HG03025 (cell line): ENCODE measurements around the gene DGCR8.
"Not testable (repeated sequence)": the region's sequence is repeated elsewhere in the genome, so short reads cannot be mapped to it uniquely, and the experiment has no call there.

Experiments used
- ATAC-seq: cut with Tn5 transposase; IDR thresholded peaks from one replicate; pipeline ENCODE4 v1.9.1; 2021; ENCODE audit warnings: mild to moderate bottlenecking, moderate library complexity; ENCODE audit not compliant: unreplicated experiment, low FRiP score

Gene DGCR8

DNA sequence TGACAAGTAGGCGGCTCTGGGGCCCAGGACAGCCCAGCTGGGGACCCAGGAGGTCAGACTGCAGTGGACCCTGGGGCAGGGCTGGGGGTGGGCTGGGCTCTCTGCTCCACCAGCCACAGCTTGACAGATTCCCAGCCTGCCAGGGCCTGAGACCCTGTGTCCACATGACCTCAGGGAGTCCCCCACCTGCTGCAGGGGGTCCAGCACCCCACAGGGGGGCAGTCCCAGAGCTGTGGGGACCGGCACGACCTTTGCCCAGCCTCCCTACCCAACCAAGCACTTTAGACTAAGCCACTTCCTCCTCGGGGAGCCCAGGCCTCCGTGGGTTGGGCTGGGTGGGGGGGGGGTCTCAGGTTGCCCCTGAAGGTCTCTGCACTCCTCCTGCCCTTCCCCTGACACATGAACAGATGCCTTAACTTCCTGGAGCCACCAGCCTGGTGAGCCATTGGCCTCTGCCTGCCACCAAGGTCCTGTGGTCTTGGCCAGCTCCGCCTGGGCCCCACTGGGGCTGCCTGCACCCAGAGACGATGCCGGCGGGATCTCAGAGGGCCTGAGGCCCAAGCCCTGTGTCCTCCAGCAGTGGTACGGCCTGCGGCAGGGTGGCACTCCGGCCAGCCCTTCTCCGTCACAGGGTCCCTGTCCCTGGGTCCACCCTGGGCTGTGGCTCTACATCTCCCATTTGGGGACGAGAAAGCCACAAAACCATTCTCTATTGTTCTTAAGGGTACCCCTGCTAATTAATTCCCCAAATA is 67.4 kb downstream of the DGCR8 start:
- no peak for ATAC-seq

DNA sequence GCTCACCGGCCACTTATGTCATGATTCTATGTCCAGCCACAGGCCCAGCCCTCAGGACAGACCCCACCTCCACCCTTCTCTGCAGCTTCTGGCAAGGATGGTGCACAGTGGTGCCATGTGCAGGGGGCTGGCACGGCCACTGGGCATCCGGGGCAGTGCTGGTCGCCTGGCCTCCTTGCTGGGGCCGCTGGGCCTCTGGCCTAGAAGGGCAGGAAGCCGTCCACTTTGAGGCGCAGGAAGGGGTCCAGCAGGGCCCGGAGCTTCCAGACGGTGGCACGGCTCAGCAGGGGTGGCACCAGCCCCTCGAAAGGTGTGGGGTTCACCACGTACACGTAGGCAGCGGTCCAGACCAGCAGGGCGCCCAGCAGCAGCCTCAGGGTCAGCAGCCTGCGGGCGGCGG is 68.4 kb downstream of the DGCR8 start:
- ATAC-seq = no peak

DNA sequence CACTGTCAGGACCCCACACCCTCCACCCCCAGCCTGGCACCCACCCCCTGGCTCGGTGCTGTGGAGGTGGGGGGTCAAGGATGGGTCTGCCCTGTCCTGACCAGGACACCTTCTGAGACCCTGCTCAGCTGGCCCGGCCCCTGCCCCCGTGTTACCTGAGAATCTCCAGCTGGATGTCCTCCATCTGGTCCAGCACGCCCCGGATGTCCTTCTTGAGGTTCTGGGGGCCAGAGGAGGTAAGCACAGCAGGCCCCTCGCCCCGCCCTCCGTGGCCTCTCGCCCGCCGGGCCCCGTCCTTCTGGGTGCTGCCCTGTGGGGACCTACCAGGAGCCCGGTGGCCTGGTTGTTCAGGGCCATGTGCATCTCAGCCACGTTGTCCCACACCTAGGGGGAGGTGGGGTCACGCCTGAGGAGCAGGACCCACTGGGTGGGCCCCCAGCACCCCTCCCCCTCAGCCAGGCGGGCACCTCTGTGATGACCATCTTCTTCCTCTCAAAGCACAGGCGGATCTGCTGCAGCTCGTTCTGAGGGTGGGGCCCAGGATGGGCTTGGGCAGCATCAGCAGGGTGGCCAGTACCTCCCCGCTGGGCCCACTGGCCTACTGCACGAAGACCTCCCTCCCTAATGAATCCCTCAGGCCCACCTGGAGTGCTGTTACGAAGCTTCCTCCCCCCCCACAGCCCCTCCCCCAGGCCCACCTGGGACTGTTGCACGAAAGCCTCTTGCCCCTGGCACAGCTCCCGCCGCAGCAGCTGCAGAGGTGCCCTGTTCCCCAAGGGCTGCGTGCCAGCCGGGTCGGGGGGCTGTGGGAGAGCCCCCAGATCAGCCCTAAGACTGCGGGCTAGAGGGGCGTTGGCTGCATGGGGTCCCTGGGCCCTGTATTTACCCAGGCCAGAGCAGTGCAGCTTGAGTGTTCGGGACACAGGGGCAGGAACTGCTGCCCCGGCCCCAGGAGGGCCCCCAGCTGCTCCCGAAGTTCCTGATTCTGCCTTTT is 69.5 kb downstream of the DGCR8 start:
- no peak for ATAC-seq

DNA sequence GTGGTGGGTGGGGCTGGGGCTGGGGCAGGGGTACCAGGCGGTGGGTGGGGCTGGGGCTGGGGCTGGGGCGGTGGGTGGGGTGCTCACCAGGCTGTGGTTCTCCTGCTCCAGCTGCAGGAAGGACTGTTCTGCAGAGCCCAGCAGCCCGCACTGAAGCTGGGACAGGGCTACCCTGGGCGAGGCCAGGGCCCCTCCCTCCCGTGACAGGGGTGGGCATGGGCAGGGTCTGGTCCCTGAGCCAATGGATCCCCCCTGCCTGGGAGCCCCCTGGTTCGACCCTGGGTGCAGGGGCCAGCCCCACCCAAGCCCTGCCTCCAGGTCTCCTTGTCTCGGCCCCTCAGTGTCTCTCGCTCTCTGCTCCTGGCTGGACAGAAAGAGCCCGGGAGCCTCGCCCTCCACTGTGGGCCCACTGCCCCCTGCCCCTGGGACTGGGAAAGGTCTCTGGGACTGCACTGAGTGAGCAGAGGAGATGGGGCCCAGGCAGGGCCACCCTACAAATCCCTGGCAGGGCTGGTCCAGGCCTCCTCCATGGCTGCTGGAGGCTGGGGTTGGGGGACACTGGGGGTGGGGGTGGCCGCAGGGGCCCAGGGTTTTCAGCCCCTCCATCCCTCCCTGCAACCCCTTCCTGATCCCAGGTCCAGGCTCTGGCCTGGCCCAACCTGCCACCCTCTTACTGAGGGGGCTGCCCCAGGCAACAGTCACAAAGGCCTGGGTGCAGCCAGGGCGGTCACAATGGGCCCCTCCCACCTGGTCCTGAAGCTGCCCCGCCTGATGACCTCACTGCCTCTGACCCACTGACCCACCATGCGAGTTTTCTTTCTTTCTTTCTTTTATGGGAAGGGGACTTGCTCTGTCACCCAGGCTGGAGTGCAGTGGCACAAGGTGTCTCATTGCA is 70.6 kb downstream of the DGCR8 start, which contains the start of gene CCDC188:
Gene CCDC188 (minus strand): TSS at position 675 of the 895 bp plus-strand sequence. CDS start 69 bp downstream, at position 606.
- no peak for ATAC-seq

DNA sequence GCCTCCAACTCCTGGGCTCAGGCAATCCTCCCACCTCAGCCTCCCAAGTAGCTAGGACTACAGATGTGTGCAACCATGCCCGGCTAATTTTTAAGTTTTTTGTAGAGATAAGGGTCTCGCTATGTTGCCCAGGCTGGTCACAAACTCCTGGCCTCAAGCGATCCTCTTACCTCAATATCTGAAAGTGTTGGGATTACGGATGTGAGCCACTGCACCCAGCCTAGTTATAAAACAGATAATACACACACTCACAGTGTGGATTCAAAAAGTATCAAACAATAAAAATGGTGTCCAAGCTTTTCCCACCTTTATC is 71.2 kb downstream of the DGCR8 start:
- no peak for ATAC-seq

DNA sequence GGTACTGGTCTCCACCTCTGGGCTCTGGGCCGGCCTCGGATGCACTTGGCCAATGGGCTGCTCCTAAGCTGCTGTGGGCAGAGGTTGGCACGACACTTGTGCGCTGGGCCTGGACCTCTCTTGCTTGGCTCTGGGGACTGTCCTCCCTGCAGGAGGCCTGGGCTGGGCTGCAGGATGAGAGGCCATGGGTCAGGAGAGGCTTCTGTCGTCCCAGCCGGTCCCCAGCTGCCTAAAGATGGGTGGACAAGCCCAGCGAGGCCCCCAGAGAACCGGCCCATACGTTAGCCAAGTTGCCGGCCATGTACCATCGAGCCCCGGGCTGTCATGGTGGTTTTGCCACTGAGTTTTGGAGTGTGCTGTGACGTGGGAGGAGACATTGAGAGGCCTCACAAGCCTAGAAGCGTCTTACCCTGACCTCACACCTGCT is 72.4 kb downstream of the DGCR8 start:
- ATAC-seq = no peak

DNA sequence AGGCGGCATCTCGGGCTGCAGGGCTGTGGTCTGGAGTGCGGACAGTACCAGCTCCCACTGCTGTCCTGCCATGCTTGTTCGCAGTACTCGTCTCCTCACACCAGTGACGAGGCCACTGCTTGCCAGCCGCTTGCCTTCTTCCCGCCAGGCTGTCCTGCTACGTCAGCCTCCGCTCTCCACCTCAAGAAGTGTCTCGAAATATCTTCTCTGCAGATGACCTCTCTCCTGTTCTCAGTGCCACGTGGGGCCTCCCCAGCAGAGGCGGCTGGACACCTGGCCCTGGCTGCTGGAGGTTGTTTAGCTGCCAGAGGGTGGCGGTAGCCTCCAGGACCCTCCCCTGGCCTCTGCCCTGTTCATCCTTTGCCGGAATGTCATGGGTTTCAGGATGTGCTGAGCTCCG is 73.9 kb downstream of the DGCR8 start:
- no peak for ATAC-seq

DNA sequence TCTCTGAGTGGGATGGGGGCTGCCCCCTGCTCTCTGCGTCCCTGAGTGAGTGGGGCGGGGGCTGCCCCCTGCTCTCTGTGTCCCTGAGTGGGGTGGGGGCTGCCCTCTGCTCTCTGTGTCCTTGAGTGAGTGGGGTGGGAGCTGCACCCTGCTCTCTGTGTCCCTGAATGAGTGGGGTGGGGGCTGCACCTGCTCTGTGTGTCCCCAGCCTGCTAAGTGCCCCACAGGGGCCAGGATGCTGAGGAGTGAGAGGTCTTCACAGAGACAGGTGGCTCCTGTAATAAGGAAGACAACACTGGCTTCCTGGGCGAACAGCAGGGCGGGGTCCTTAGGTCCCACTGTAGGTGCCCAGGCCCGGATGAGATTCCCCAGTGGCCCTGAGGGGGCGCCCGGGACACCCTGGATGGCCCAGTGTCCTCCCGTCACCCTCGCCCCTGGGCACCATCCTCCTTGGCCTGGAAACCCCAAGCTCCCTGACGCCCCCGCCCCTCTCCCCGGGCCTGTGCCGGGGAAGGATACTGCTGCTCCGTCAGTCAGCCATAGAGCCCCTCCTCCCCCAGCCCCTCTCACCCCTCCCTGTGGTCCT is 74.7 kb downstream of the DGCR8 start:
- ATAC-seq = no peak

DNA sequence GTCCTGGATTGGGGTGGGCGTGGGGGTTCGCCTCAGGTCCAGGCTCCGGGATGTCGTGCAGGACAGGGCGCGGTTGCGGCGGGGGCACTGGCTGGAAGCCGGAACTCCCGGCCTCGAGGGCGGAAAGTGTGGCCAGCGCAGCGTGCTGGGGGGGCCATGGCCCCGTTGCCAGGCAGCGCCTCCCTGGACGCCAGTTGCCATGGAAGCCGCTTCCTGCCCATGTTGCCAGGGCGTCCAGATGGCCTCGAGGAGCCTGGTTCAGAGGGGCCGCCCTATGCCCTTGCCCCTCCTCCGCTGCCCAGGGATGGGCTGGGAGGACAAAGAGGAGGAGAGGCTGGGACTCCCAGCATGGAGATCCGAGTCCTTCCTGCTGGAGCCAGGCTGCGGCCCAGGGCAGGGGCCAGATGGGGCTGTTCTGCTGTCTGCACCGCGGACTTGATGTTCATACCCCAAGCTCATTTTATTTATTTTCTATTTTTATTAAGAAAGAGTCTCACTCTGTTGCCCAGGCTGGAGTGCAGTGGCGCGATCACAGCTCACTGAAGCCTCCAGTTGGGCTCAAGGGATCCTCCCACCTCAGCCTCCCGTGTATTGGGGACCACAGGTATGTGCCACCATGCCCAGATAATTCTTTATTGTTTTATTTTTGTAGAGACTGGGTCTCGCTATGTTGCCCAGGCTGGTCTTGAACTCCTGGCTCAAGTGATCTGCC is 75.4 kb downstream of the DGCR8 start:
- no peak for ATAC-seq

DNA sequence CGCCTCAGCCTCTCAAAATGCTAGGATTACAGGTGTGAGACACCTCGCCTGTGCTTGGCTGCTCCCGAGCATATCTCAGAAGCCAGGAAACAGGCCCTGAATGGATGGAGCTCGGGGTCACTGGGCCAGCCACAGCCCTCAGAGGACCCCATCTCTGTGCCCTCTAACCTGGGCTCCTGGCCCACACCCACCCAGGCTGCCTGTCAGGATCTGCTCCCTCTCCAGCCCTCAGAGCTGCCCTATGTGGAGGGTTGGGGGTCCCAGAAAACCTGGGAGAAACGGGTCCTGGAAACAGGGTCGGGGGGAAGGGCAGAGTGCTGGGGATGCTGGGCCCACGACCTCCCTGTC is 76.0 kb downstream of the DGCR8 start:
- ATAC-seq = no peak

DNA sequence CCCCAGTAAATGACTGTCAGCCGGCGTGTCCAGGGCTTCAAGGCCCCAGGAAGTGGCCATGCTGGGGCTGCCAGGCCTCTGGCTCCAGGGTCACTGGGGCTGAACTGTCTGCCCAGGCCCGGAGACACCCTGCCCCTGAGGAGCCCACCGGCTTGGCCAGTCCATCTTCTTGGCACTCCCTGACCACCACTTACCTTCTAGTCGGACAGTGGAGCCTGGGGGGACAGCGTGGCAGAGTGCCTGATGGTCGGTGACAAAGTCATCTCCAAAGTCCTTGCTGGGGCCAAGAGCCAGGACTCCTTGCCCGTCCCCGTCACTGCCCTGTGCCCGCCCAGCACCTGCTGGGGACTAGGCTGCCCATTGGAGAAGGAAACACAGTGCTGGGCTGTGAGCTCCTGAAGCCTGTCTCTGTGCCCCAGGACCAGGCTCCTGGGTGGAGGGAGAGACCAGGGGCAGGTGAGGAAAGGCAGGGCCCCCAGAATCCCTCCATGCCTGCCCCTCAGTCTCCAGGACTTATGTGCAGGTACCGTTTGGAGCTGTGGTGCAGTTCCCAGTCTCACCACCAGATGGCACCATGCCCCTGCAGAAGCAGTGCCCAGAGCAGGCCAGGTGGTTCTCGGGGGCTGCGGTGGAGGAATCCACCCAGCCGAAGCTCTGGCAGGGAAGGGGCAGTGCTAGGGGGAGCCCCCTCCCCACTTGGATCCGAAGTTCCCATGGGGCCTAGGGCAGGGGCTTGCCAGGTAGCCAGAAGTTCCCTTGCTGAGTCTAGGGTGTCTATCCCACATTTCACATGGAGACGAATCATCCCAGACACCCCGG is 76.8 kb downstream of the DGCR8 start:
- no peak for ATAC-seq

DNA sequence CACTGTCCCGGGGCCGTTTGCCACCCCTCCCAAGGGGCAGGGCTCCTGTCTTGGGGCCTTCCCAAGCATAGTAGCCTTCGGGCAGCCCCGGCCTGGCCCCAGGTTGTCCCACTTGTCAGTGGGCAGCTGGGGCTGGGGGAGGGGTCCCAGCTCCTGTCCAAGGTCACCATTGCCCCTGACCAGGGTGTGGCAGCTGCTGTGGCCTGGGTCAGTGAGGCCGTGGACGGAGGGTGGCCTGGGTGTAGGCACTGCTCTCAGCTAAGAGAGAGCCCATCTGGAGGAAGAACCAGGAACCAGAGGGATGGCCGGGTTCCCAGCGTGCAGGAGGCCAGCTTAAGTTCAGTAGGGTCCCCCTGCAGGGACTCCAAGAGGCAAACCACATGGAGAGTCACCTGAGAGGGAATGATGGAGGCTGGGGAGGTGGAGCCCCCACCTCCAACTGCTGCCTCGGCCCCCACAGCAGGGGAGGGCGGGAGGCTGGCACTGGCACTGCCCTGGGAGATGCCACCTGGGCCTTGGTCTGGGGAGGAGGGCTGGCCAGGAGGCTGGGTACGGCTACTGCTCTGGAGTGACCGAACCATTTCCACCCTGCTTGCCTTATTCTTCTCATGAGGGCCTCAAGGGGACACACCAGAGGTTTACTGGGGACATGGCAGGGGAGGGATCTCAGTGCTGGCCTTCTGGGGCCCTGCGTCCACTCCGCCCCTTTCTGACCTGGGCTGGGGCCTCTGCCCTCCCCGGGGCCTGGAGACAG is 77.6 kb downstream of the DGCR8 start:
- ATAC-seq = no peak

DNA sequence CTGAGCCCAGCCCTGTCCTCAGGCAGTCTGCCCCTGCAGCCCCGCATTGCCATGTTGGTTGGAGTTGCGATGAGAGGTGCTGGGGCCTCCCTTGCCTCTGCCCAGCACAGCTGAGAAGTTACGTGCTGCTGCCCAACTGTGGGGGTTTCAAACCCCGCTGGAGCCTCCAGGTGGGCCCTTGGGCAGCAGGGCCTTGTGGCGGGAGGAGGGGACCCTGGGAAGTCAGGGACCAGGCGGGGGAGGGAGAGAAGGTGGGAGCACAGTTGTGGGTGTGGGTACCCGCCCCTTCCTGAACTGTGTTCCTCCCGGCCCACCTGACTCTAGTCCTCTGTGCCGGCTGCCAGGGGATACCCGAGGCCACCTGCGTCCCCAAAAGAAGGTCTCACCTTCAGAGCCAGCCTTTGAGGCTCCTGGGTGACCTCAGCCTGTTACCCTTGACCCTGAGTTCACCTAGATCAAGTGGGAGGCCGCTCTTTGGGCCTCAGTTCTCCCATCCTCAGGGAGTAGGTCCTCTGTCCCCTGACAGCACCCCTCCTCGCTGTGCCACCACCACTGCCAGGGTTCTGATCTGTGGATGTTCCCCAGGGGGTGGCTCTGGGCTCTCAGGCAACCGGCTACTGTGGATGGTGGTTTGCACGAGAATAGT is 78.5 kb downstream of the DGCR8 start:
- no peak for ATAC-seq

DNA sequence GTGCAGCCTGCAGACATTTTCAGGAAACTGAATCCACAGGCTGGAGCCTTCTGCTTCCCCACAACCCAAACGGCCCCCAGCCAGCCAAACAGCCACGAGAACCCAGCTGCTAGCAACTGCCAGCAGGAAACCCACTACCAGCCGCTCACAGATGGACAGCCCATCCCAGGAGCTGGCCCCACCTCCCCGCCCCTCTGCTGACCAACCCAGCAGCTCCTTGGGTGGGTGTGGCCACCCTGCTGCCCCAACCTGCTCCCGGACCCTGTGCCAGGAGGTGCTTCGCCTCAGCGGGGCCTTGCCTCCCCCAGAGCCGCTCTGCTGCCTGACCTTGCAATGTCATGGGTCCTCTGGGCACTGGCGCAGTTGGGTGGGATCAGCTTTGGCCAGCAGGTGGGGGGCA is 79.0 kb downstream of the DGCR8 start:
- ATAC-seq = no peak

DNA sequence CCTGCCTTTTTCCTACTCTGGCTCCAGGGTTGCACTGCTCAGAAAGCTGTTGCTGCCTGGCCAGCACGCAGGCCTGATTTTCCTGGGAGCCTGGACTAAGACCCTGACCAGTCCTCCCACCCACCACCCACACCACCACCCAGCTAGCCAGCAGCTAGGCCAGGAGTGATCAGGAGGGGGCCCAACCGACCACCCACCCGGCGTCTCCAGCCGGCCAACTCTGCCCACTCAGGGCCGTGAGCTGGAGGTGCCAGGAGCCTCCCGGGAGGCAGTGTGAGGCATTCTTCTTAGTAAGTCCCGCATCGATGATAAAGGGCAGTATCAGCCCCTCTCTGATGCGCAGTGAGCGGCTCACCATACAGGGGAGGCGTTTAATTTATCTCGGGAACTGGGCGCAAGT is 79.5 kb downstream of the DGCR8 start:
- ATAC-seq = not testable (repeated sequence)

DNA sequence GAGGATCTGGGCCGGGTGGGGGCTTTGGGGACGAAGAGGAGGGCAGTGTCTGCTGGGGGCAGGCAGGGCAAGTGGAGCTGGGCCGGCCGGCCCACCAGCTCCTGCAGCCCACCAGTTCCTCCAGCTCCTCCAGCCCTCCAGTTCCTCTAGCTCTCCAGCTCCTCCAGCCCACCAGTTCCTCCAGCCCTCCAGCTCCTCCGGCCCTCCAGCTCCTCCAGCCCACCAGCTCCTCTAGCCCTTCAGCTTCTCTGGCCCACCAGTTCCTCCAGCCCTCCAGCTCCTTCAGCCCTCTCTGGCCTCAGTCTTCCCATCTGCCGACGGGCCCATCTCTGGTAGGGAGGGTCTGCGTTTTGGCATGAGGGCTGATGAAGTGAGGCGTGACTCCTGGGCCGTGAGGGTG is 80.0 kb downstream of the DGCR8 start:
- ATAC-seq = no peak
